GM23248 (cell line): ENCODE measurements around the gene PTPRN2. TPM values are rescaled to one million over a fixed set of nuclear protein-coding genes. Genes with fewer than 3 reads are reported as not detected.

ENCODE experiments used
- DNase-seq: peaks from one replicate; pipeline ENCODE4 v3.0.0-alpha.2; 2015
- H2AFZ ChIP-seq: fragments of 200-600 bp; sonication (generic); 2 replicates; pipeline ENCODE4 v1.6.1; 2016; ENCODE audit warnings: antibody characterized with exemption
- H3F3A ChIP-seq: fragments of 200-600 bp; sonication (generic); 2 replicates; pipeline ENCODE4 v1.6.1; 2016; ENCODE audit warnings: mild to moderate bottlenecking, antibody characterized with exemption, mixed run types; ENCODE audit not compliant: insufficient read depth
- H3K27ac ChIP-seq: fragments of 200-600 bp; sonication (generic); 2 replicates; pipeline ENCODE4 v1.5.1; 2016; ENCODE audit warnings: mild to moderate bottlenecking
- H3K27me3 ChIP-seq: fragments of 200-600 bp; sonication (generic); replicated peaks from 2 replicates; pipeline ENCODE4 v1.6.1; 2016; ENCODE audit warnings: mild to moderate bottlenecking; ENCODE audit not compliant: insufficient read depth
- H3K36me3 ChIP-seq: fragments of 200-600 bp; sonication (generic); 2 replicates; pipeline ENCODE4 v1.6.1; 2016; ENCODE audit warnings: low read depth, mild to moderate bottlenecking
- H3K4me1 ChIP-seq: fragments of 200-600 bp; sonication (generic); 2 replicates; pipeline ENCODE4 v1.6.1; 2016; ENCODE audit warnings: mild to moderate bottlenecking; ENCODE audit not compliant: insufficient read depth
- H3K4me2 ChIP-seq: fragments of 200-600 bp; sonication (generic); one replicate; pipeline ENCODE4 v1.6.1; 2016; ENCODE audit warnings: mild to moderate bottlenecking; ENCODE audit not compliant: unreplicated experiment
- H3K4me3 ChIP-seq: fragments of 200-600 bp; sonication (generic); 2 replicates; pipeline ENCODE4 v1.5.1; 2016; ENCODE audit warnings: mild to moderate bottlenecking
- H3K79me2 ChIP-seq: fragments of 200-600 bp; sonication (generic); 2 replicates; pipeline ENCODE4 v1.6.1; 2016; ENCODE audit warnings: mild to moderate bottlenecking; ENCODE audit not compliant: insufficient read depth
- H3K9ac ChIP-seq: fragments of 200-600 bp; sonication (generic); 2 replicates; pipeline ENCODE4 v1.6.1; 2016; ENCODE audit warnings: mild to moderate bottlenecking
- H3K9me2 ChIP-seq: fragments of 200-600 bp; sonication (generic); 2 replicates; pipeline ENCODE4 v1.6.1; 2016; ENCODE audit warnings: mixed run types, mild to moderate bottlenecking, moderate library complexity; ENCODE audit not compliant: insufficient read depth
- H3K9me3 ChIP-seq: fragments of 200-600 bp; sonication (generic); one replicate; pipeline ENCODE4 v1.6.1; 2017; ENCODE audit warnings: low read depth
- H4K20me1 ChIP-seq: fragments of 200-600 bp; sonication (generic); 2 replicates; pipeline ENCODE4 v1.6.0; 2016; ENCODE audit not compliant: insufficient read depth
- EZH2 ChIP-seq: fragments of 200-600 bp; sonication (generic); IDR thresholded peaks from 2 replicates; pipeline ENCODE4 v1.6.1; 2018; ENCODE audit warnings: antibody characterized with exemption, mild to moderate bottlenecking; ENCODE audit not compliant: insufficient read depth, poor library complexity, severe bottlenecking
- EZH2phosphoT487 ChIP-seq: fragments of 200-600 bp; sonication (generic); IDR thresholded peaks from 2 replicates; pipeline ENCODE4 v1.6.1; 2018; ENCODE audit warnings: antibody characterized with exemption, moderate library complexity, mild to moderate bottlenecking, low read depth; ENCODE audit not compliant: insufficient read depth
- WGBS, 2 experiments: methylation state at CpG; one replicate each; pipeline ENCODE4 v1.1.6; 2015 to 2017; ENCODE audit warnings: low lambda C conversion rate in 2 of 2, low coverage in 1 of 2; ENCODE audit errors: missing lambda C conversion rate in 2 of 2; 5-methylcytosine and 5-hydroxymethylcytosine counted together
- in situ Hi-C: fragments of 300-500 bp; cut with MboI; formaldehyde crosslinking; loops from 2 replicates; pipeline ENCODE4 v1.15.0; 2020
- polyA plus RNA-seq: library from polyadenylated mRNA; unstranded; fragments of >200 nt; fragmentation: Nextera tagmentation; extraction: Ambion mirVana; gene quantifications from 2 replicates; pipeline ENCODE4 v1.2.1, GENCODE V29; 2016
- total RNA-seq: library from RNA; depleted of rRNA; stranded (reverse); fragments of >200 nt; shearing (Covaris generic); gene quantifications from 2 replicates; pipeline ENCODE4 v1.2.3, GENCODE V29; 2014

The PTPRN2 gene
- total and polyA plus RNA-seq, 2 experiments from 2014 or later, result 0.13 TPM; not detected in 1

DNA sequence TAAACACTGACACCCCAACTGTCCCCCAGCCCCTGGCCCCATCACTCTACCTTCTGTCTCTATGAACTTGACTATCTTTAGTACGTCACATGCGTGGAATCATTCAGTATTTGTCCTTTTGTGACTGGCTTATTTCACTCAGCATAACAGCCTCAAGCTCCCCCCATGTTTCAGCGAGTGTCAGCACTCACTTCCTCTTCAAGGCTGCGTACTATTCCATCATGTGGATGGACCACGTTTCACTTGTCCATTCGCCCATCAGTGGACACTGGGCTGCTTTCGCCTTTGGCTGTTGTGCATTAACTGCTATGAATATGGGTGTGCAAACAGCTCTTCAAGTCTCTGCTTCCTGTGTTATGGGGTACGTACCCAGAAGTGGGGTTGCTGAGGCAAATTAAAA, 100.7 kb downstream of the PTPRN2 start:
- no peaks in the 10 kb centered on the region for H3F3A ChIP-seq
- no peak overlapping the region for H3K27ac ChIP-seq
- no peaks in the 10 kb centered on the region for H3K27me3 ChIP-seq
- no peaks in the 10 kb centered on the region for H3K36me3 ChIP-seq
- H3K4me2 ChIP-seq, result no peak overlapping the region
- H3K9me3 ChIP-seq, result no peaks in the 10 kb centered on the region
- no peaks in the 10 kb centered on the region for H3K4me1 ChIP-seq
- TF ChIP-seq EZH2 (no peak), EZH2phosphoT487 (no peak)
- DNase-seq, result no peak
- WGBS, 2 experiments, result 33% methylated on average over 8 of the region's 8 CpGs
- no peaks in the 10 kb centered on the region for H3K9me2 ChIP-seq
- H3K4me3 ChIP-seq, result no peak overlapping the region
- no peak overlapping the region for H2AFZ ChIP-seq
- H3K9ac ChIP-seq, result no peak overlapping the region
- no peaks in the 10 kb centered on the region for H4K20me1 ChIP-seq
- no peaks in the 10 kb centered on the region for H3K79me2 ChIP-seq
- in situ Hi-C loops, result no loop called here

GRCh38 chr7:158484801-158485531, 102.7 kb downstream of the PTPRN2 start:
- in situ Hi-C loops, result no loop called here
- H3K4me3 ChIP-seq, result no peak overlapping the region
- no peak overlapping the region for H3K4me2 ChIP-seq
- H3K27me3 ChIP-seq, result no peaks in the 10 kb centered on the region
- H3K9ac ChIP-seq, result no peak overlapping the region
- no peaks in the 10 kb centered on the region for H3F3A ChIP-seq
- WGBS, 2 experiments, result 70 to 73% methylated on average over 28 to 50 of the region's 50 CpGs
- H3K4me1 ChIP-seq, result no peaks in the 10 kb centered on the region
- no peak for TF ChIP-seq EZH2
- no peak for TF ChIP-seq EZH2phosphoT487
- H3K36me3 ChIP-seq, result no peaks in the 10 kb centered on the region
- H4K20me1 ChIP-seq, result no peaks in the 10 kb centered on the region
- H3K79me2 ChIP-seq, result no peaks in the 10 kb centered on the region
- H3K27ac ChIP-seq, result no peak overlapping the region
- DNase-seq, result no peak
- H3K9me3 ChIP-seq, result no peaks in the 10 kb centered on the region
- H3K9me2 ChIP-seq, result no peaks in the 10 kb centered on the region
- no peak overlapping the region for H2AFZ ChIP-seq

DNA sequence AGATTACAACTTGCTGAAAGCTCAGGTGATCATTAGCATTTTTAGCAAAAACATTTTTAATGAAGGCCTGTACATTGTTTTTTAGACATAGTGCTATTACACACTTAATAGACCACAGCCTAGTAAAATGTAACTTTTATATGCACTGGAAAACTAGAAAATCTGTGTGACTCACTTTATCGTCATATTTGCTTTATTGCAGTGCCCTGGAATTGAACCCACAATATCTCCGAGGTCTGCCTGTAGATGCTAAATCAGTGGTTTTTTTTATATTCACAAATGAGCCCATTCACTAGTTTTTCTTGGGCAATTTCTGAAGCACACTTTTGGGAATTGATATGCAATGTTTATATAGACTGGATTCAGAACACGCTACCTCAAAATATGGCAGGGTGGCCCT, 105.1 kb downstream of the PTPRN2 start:
- in situ Hi-C loops, result no loop called here
- Histone ChIP-seq H3K9me3 (no peaks in the 10 kb centered on the region), H3K4me1 (no peaks in the 10 kb centered on the region), H3K79me2 (no peaks in the 10 kb centered on the region), H3K4me2 (no peak overlapping the region), H3F3A (no peaks in the 10 kb centered on the region), H3K9ac (no peak overlapping the region), H4K20me1 (no peaks in the 10 kb centered on the region), H3K27me3 (no peaks in the 10 kb centered on the region), H3K4me3 (no peak overlapping the region), H3K27ac (no peak overlapping the region), H3K9me2 (no peaks in the 10 kb centered on the region), H3K36me3 (no peaks in the 10 kb centered on the region), H2AFZ (no peak overlapping the region)
- no peak for DNase-seq
- WGBS, 2 experiments, result 24 to 35% methylated on average over 3 of the region's 3 CpGs
- TF ChIP-seq EZH2phosphoT487 (no peak), EZH2 (no peak)

GRCh38 chr7:158479664-158480025, 108.0 kb downstream of the PTPRN2 start:
- H3K4me1 ChIP-seq, result no peaks in the 10 kb centered on the region
- H3K27ac ChIP-seq, result no peak overlapping the region
- no peaks in the 10 kb centered on the region for H3K9me2 ChIP-seq
- no peaks in the 10 kb centered on the region for H3K9me3 ChIP-seq
- no peaks in the 10 kb centered on the region for H3K79me2 ChIP-seq
- H3K4me3 ChIP-seq, result no peak overlapping the region
- in situ Hi-C loops, result no loop called here
- H4K20me1 ChIP-seq, result no peaks in the 10 kb centered on the region
- TF ChIP-seq EZH2 (no peak), EZH2phosphoT487 (no peak)
- no peaks in the 10 kb centered on the region for H3F3A ChIP-seq
- H3K4me2 ChIP-seq, result no peak overlapping the region
- no peak overlapping the region for H2AFZ ChIP-seq
- no peaks in the 10 kb centered on the region for H3K27me3 ChIP-seq
- no peak for DNase-seq
- H3K9ac ChIP-seq, result no peak overlapping the region
- no peaks in the 10 kb centered on the region for H3K36me3 ChIP-seq
- 23 to 33% methylated on average over 14 of the region's 14 CpGs for WGBS, 2 experiments
